Activated B cell treated with CpG ODN at 0.5 μM for 24 hours (primary cell): Measurements from ENCODE around the gene FRYL. TPM values are rescaled to one million over a fixed set of nuclear protein-coding genes. Genes with fewer than 3 reads are reported as not detected.

Experiments
- ATAC-seq: fragments of 200-7000 bp; cut with Tn5 transposase; one replicate; pipeline ENCODE4 v1.10.0; 2021; ENCODE audit warnings: low read depth, mild to moderate bottlenecking, moderate library complexity
- CTCF ChIA-PET: fragments of 350-600 bp; sonication (Branson Sonifier 250); formaldehyde crosslinking; loops from one replicate; lab custom pipeline; 2021; ENCODE audit warnings: antibody characterized with exemption; lab: Charles Lee
- POLR2A ChIA-PET: fragments of 350-600 bp; sonication (Branson Sonifier 250); formaldehyde crosslinking; loops from one replicate; lab custom pipeline; 2021; ENCODE audit warnings: antibody characterized with exemption; lab: Charles Lee
- DNase-seq: peaks from one replicate; pipeline ENCODE4 v3.0.0; 2022
- H3K27ac Mint-ChIP-seq: one replicate; pipeline ENCODE4 v1.8.0; 2020; ENCODE audit warnings: mixed read lengths
- H3K27me3 Mint-ChIP-seq: one replicate; pipeline ENCODE4 v1.8.0; 2021; ENCODE audit warnings: mixed read lengths
- H3K36me3 Mint-ChIP-seq: one replicate; pipeline ENCODE4 v1.8.0; 2021; ENCODE audit warnings: low read depth, mixed read lengths
- H3K4me1 Mint-ChIP-seq: one replicate; pipeline ENCODE4 v1.8.0; 2021; ENCODE audit warnings: mixed read lengths
- H3K4me3 Mint-ChIP-seq: one replicate; pipeline ENCODE4 v1.8.0; 2020; ENCODE audit warnings: mild to moderate bottlenecking, mixed read lengths
- H3K9me3 Mint-ChIP-seq: one replicate; pipeline ENCODE4 v1.8.0; 2020; ENCODE audit warnings: mixed read lengths
- intact Hi-C: fragments of 100-400 bp; cut with micrococcal nuclease; formaldehyde crosslinking; loops from one replicate; pipeline ENCODE4 v1.15.1; 2024
- total RNA-seq: library from RNA; stranded (reverse); gene quantifications from 2 replicates; pipeline ENCODE4 v1.2.3, GENCODE V29; 2022
- TF ChIP-seq, protein P1 (sequence below): fragments of 200-600 bp; IDR thresholded peaks from one replicate; pipeline ENCODE4 v1.8.0; 2022; ENCODE audit warnings: antibody characterized with exemption, mild to moderate bottlenecking

FRYL gene
- total RNA-seq, 1 donor from 2014 or later: 91.5 TPM

DNA sequence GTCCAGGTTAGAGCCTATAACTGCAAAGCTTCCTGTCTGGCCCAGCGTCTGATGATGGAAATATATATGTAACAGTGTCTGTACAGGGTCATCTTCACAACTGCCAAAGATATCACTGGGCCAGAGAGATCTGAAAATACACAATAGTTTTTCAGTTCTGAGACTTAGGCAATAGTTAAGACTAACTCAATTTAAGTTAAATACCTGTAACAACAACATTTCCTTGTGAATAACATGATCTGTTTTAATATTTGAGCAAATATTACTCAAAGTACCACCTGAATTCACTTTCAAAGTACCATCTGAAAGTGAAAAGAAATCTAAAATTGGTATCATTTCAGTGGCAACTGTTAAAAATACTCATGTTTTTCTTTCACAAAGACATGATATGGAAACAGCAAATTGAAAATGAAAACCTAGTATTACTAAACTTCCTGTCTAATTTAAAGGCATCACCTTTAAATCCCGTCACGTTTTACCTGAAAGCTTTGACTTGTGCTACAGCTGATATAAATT, 280.5 kb downstream of the FRYL start:
- H3K9me3 Mint-ChIP-seq: no peaks in the 10 kb centered on the region

DNA sequence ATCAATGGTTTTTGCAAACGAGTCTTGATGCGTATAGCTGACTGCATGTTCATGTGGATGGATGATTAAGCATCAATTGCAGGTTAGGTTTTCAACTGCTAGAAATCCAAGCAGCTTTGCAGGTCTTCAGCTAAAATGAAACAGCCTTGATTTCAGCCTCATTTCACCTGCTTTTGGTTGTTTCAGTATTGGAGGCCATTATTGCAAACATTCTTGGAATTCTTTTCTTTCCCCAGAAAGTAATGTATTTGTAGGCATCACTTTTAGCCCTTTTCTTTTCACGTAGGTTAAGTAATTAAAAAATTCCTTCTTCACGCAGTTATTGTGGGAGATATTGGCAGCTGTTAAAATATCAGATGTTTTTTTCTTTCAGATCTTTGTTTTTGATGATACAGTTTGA, 281.2 kb downstream of the FRYL start:
- DNase-seq (no peak), ATAC-seq (no peak)
- Mint-ChIP-seq H3K4me1 (no peaks in the 10 kb centered on the region), H3K27ac (no peak overlapping the region), H3K4me3 (no peak overlapping the region), H3K36me3 (peaks cover 44% of the 10 kb centered on the region), H3K27me3 (no peaks in the 10 kb centered on the region), H3K9me3 (no peaks in the 10 kb centered on the region)
- intact Hi-C loops: loop anchor here (5.0 kb wide), 1 partner anchor 182 kb away; no protein-coding TSS in a partner anchor
- TF ChIP-seq, protein P1, sequence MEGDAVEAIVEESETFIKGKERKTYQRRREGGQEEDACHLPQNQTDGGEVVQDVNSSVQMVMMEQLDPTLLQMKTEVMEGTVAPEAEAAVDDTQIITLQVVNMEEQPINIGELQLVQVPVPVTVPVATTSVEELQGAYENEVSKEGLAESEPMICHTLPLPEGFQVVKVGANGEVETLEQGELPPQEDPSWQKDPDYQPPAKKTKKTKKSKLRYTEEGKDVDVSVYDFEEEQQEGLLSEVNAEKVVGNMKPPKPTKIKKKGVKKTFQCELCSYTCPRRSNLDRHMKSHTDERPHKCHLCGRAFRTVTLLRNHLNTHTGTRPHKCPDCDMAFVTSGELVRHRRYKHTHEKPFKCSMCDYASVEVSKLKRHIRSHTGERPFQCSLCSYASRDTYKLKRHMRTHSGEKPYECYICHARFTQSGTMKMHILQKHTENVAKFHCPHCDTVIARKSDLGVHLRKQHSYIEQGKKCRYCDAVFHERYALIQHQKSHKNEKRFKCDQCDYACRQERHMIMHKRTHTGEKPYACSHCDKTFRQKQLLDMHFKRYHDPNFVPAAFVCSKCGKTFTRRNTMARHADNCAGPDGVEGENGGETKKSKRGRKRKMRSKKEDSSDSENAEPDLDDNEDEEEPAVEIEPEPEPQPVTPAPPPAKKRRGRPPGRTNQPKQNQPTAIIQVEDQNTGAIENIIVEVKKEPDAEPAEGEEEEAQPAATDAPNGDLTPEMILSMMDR: no peak
- POLR2A ChIA-PET: no interaction called here
- CTCF ChIA-PET: no interaction called here

More for the DNA sequence above, 280.5 kb downstream of the FRYL start:
- no peaks in the 10 kb centered on the region for H3K4me1 Mint-ChIP-seq
- ChIA-PET CTCF (interaction anchor here (0.8 kb wide), 1 partner anchor 15 kb away, joined by 3 read pairs; no protein-coding TSS in a partner anchor), POLR2A (no interaction called here)
- peaks cover 49% of the 10 kb centered on the region for H3K36me3 Mint-ChIP-seq
- intact Hi-C loops: loop anchor here (5.0 kb wide), 1 partner anchor 182 kb away; no protein-coding TSS in a partner anchor
- TF ChIP-seq, protein P1: no peak
- no peak overlapping the region for H3K4me3 Mint-ChIP-seq
- no peak overlapping the region for H3K27ac Mint-ChIP-seq
- no peaks in the 10 kb centered on the region for H3K27me3 Mint-ChIP-seq
- DNase-seq: no peak
- ATAC-seq: no peak

DNA sequence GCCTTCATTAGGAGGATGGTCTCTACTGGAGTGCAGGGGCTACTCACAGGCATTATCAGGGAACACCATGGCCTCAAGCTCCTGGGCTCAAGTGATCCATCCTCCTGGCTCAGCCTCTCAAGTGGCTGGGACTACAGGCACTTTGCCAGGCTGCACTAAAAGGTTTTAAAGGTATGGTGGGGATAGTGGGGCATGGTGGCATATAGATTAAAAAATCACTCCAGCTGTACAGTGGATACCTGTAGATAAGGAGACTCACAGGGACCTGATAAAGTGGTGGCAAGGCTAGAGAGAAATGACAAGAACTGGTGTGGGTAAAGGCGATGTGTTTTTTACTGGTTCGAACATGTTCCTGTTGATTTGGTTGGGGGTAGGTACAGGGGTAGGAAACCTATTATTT, 284.1 kb downstream of the FRYL start:
- CTCF ChIA-PET: no interaction called here
- intact Hi-C loops: loop anchor here (5.0 kb wide), 1 partner anchor 179 kb away; no protein-coding TSS in a partner anchor
- H3K27ac Mint-ChIP-seq: no peak overlapping the region

DNA sequence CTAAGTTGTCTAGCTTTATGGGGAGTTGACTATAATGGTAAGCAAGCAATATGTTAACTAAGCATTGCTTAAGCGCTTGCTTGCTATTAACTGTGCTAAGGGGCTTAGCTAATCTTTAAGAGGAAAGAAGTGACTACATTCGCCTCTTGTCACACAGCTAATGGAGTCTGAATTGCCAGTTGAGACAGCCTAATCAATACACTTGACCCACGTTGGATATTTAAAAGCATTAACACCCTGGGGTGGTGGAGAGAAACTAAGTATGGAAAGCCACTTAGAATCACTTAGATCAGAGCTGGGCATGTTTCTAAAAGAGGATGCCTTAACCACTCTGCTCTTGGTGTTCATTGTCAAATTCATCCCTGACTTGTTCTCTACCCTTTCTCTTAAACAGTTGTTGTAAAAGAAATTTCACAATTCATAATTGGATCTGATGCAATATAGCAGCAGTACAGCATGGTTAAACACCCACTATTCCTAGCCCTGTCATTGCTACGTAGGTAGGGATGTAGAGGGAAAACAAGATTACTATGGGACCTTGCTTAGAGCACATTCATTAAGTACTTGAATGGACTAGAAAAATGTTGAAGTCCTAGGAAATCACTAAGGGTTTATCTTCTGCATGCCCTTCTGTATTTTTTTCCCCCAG, 286.5 kb downstream of the FRYL start:
- peaks cover 20% of the 10 kb centered on the region for H3K27me3 Mint-ChIP-seq
- peaks cover 6% of the 10 kb centered on the region for H3K4me1 Mint-ChIP-seq
- H3K9me3 Mint-ChIP-seq: no peaks in the 10 kb centered on the region
- no peak overlapping the region for H3K27ac Mint-ChIP-seq
- TF ChIP-seq, protein P1: no peak
- DNase-seq (no peak), ATAC-seq (no peak)
- POLR2A ChIA-PET: no interaction called here
- peaks cover 12% of the 10 kb centered on the region for H3K36me3 Mint-ChIP-seq
- CTCF ChIA-PET: no interaction called here
- H3K4me3 Mint-ChIP-seq: no peak overlapping the region
- intact Hi-C loops: no loop called here

More for the DNA sequence above, 284.1 kb downstream of the FRYL start:
- Mint-ChIP-seq H3K4me3 (no peak overlapping the region), H3K9me3 (no peaks in the 10 kb centered on the region), H3K4me1 (no peaks in the 10 kb centered on the region), H3K36me3 (peaks cover 33% of the 10 kb centered on the region), H3K27me3 (peaks cover 9% of the 10 kb centered on the region)
- DNase-seq (no peak), ATAC-seq (no peak)
- TF ChIP-seq, protein P1: no peak
- POLR2A ChIA-PET: no interaction called here

DNA sequence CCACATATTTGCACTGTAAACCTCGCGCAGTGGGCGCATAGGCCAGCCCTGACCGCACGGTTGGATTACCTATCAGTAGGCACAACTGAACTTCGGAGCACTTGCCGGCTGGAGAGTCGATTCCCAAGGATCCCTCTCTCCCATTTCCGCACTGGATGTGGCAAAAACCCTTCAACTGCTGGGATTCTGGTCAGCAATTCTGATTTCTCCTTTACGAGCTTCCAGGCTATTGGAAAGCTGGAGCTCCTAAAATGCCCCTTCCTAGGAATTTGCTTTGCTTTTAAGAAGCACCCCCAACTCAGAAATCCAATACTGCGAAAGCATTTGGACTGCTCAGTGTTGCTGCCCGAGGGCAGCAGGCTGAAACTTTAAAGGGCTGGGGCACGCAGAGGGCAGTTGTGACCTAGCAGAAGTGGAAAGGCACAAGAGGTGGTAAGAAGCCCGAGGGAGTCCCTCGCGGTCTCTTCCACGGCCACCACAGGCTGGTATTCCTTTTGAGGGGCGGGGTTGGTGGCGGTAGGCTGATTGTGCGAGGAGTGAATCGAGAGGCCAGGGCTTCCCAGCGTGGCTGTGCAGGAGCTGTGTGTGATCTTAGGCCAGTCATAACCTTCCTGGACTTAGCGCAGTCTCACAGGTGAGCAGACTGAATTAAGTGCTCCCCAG, 288.4 kb downstream of the FRYL start:
- CTCF ChIA-PET: no interaction called here
- peak overlapping the region; percentile 35 for H3K4me3 Mint-ChIP-seq
- DNase-seq (no peak), ATAC-seq (no peak)
- H3K27ac Mint-ChIP-seq: no peak overlapping the region
- H3K9me3 Mint-ChIP-seq: no peaks in the 10 kb centered on the region
- intact Hi-C loops: no loop called here
- POLR2A ChIA-PET: no interaction called here
- H3K36me3 Mint-ChIP-seq: no peaks in the 10 kb centered on the region
- peaks cover 6% of the 10 kb centered on the region for H3K4me1 Mint-ChIP-seq
- TF ChIP-seq, protein P1: no peak
- H3K27me3 Mint-ChIP-seq: peaks cover 33% of the 10 kb centered on the region
